ENCODE results near the gene PTCD2.

- TF ChIP-seq, protein P1, sequence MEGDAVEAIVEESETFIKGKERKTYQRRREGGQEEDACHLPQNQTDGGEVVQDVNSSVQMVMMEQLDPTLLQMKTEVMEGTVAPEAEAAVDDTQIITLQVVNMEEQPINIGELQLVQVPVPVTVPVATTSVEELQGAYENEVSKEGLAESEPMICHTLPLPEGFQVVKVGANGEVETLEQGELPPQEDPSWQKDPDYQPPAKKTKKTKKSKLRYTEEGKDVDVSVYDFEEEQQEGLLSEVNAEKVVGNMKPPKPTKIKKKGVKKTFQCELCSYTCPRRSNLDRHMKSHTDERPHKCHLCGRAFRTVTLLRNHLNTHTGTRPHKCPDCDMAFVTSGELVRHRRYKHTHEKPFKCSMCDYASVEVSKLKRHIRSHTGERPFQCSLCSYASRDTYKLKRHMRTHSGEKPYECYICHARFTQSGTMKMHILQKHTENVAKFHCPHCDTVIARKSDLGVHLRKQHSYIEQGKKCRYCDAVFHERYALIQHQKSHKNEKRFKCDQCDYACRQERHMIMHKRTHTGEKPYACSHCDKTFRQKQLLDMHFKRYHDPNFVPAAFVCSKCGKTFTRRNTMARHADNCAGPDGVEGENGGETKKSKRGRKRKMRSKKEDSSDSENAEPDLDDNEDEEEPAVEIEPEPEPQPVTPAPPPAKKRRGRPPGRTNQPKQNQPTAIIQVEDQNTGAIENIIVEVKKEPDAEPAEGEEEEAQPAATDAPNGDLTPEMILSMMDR (IDR thresholded peaks at IDR 0.05 in 2 of 3, conservative IDR thresholded peaks at IDR 0.05 in 1 of 3; ENCODE audit: borderline replicate concordance in 1 of 3, insufficient read depth in 1 of 3, low read depth in 2 of 3, low read length in 2 of 3), result no peak
- TF ChIP-seq POLR2A (IDR thresholded peaks at IDR 0.05; ENCODE audit: borderline replicate concordance, extremely low read depth, insufficient read depth, insufficient read length), result no peak
- TF ChIP-seq TCF7L2 (IDR thresholded peaks at IDR 0.05; ENCODE audit: borderline replicate concordance, extremely low read depth, insufficient read depth, insufficient read length), result no peak
- no peak for TF ChIP-seq POLR2AphosphoS5 (IDR thresholded peaks at IDR 0.05; ENCODE audit: low read depth, low read length)
- no peak for TF ChIP-seq RAD21 (IDR thresholded peaks at IDR 0.05; ENCODE audit: low read depth)
- no peak for TF ChIP-seq EZH2 (IDR thresholded peaks at IDR 0.05)
Measured at GRCh38 chr5:72347801-72348308, 27.7 kb downstream of the PTCD2 start.

All from HCT116 (cell line).